CD14-positive monocyte (primary cell): Measurements from ENCODE around the gene CUBN. TPM values are rescaled to one million over a fixed set of nuclear protein-coding genes. Genes with fewer than 3 reads are reported as not detected.

Experiments used
- DNase-seq, 3 donors: peaks; one replicate each; pipeline ENCODE4 v3.0.0-alpha.2; 2011 to 2022
- H2AFZ ChIP-seq: 2 replicates; pipeline ENCODE4 v1.6.0; 2012; ENCODE audit warnings: mild to moderate bottlenecking, low read depth, low read length, inconsistent platforms; ENCODE audit not compliant: insufficient read depth, poor library complexity, severe bottlenecking
- H3K27ac ChIP-seq, 2 donors: 1 replicate in 1 of 2; 2 replicates in 1 of 2; pipeline ENCODE4 v1.5.1; 2012 to 2013; ENCODE audit warnings: low read length in 2 of 2, control low read depth in 1 of 2, inconsistent platforms in 1 of 2, low read depth in 1 of 2, mild to moderate bottlenecking in 1 of 2
- H3K27me3 ChIP-seq, 2 donors: one replicate each; pipeline versions ENCODE4 v1.6.0 to v1.6.1; 2011 to 2013; ENCODE audit warnings: low read length in 2 of 2; ENCODE audit not compliant: control insufficient read depth in 2 of 2, insufficient read depth in 2 of 2
- H3K36me3 ChIP-seq, 2 donors: replicated peaks in 1 of 2; 1 replicate in 1 of 2; 2 replicates in 1 of 2; pipeline versions ENCODE4 v1.5.1 to v1.6.1; 2012 to 2013; ENCODE audit warnings: low read length in 2 of 2, control low read depth in 1 of 2, inconsistent platforms in 1 of 2, mild to moderate bottlenecking in 1 of 2; ENCODE audit not compliant: insufficient read depth in 2 of 2, control insufficient read depth in 1 of 2
- H3K4me1 ChIP-seq, 2 donors: 1 replicate in 1 of 2; 2 replicates in 1 of 2; pipeline versions ENCODE4 v1.5.1 to v1.6.1; 2012 to 2013; ENCODE audit warnings: low read length in 2 of 2, control low read depth in 1 of 2, inconsistent platforms in 1 of 2, mild to moderate bottlenecking in 1 of 2, moderate library complexity in 1 of 2; ENCODE audit not compliant: insufficient read depth in 2 of 2, control insufficient read depth in 1 of 2
- H3K4me2 ChIP-seq: replicated peaks from 2 replicates; pipeline ENCODE3; 2012; ENCODE audit warnings: low read length, moderate library complexity, mild to moderate bottlenecking; ENCODE audit not compliant: poor library complexity, severe bottlenecking; ENCODE audit errors: extremely low read depth
- H3K4me3 ChIP-seq, 3 experiments: fragments of 200-600 bp in 1 of 3; sonication (generic) in 1 of 3; replicated peaks in 1 of 3; 1 replicate in 2 of 3; 2 replicates in 1 of 3; pipeline ENCODE4 v1.5.1; 2011 to 2013; ENCODE audit warnings: low read length in 3 of 3, mild to moderate bottlenecking in 3 of 3, control low read depth in 2 of 3, low read depth in 2 of 3, inconsistent platforms in 1 of 3, moderate library complexity in 1 of 3
- H3K79me2 ChIP-seq: 2 replicates; pipeline ENCODE4 v1.6.0; 2012; ENCODE audit warnings: mild to moderate bottlenecking, control low read depth, inconsistent platforms, low read length, moderate library complexity; ENCODE audit not compliant: insufficient read depth
- H3K9ac ChIP-seq: 2 replicates; pipeline ENCODE4 v1.6.0; 2017; ENCODE audit warnings: low read length, mild to moderate bottlenecking; ENCODE audit not compliant: insufficient read depth, poor library complexity, severe bottlenecking
- H3K9me3 ChIP-seq, 2 donors: replicated peaks in 1 of 2; 1 replicate in 1 of 2; 2 replicates in 1 of 2; pipeline versions ENCODE4 v1.5.1 to v1.6.1; 2012 to 2013; ENCODE audit warnings: low read length in 2 of 2, control low read depth in 1 of 2; ENCODE audit not compliant: control insufficient read depth in 1 of 2, insufficient read depth in 1 of 2
- H4K20me1 ChIP-seq: 2 replicates; pipeline ENCODE4 v1.6.0; 2012; ENCODE audit warnings: mild to moderate bottlenecking, low read length, control low read depth, moderate library complexity; ENCODE audit not compliant: insufficient read depth
- H3K27ac Mint-ChIP-seq, 7 donors: one replicate each; pipeline ENCODE4 v1.8.0; 2020; ENCODE audit warnings: mild to moderate bottlenecking in 7 of 7, mixed read lengths in 7 of 7, moderate library complexity in 6 of 7, inconsistent platforms in 2 of 7
- H3K27me3 Mint-ChIP-seq, 3 donors: one replicate each; pipeline ENCODE4 v1.8.0; 2021 to 2022; ENCODE audit warnings: low read depth in 3 of 3, mild to moderate bottlenecking in 3 of 3, mixed read lengths in 3 of 3, moderate library complexity in 3 of 3, inconsistent platforms in 1 of 3
- H3K36me3 Mint-ChIP-seq, 2 donors: one replicate each; pipeline ENCODE4 v1.8.0; 2020; ENCODE audit warnings: mixed read lengths in 2 of 2, inconsistent platforms in 1 of 2, mild to moderate bottlenecking in 1 of 2
- H3K4me1 Mint-ChIP-seq: one replicate; pipeline ENCODE4 v1.8.0; 2020; ENCODE audit warnings: mild to moderate bottlenecking, mixed read lengths
- H3K4me3 Mint-ChIP-seq, 2 donors: one replicate each; pipeline ENCODE4 v1.8.0; 2020; ENCODE audit warnings: mild to moderate bottlenecking in 2 of 2, mixed read lengths in 2 of 2, moderate library complexity in 1 of 2
- H3K9me3 Mint-ChIP-seq, 7 donors: one replicate each; pipeline ENCODE4 v1.8.0; 2020 to 2022; ENCODE audit warnings: mixed read lengths in 7 of 7, mild to moderate bottlenecking in 6 of 7, moderate library complexity in 6 of 7, inconsistent platforms in 2 of 7
- CTCF ChIP-seq: fragments of 200-600 bp; IDR thresholded peaks from one replicate; pipeline ENCODE4 v1.8.0; 2022; ENCODE audit warnings: antibody characterized with exemption, mild to moderate bottlenecking
- WGBS: methylation state at CpG from one replicate; pipeline ENCODE4 v1.1.5; 2013; ENCODE audit warnings: missing lambda C conversion rate; ENCODE audit not compliant: insufficient coverage; 5-methylcytosine and 5-hydroxymethylcytosine counted together
- intact Hi-C, 2 donors: fragments of 100-400 bp; cut with micrococcal nuclease; formaldehyde crosslinking; loops; one replicate each; pipeline versions ENCODE4 v1.15.0 to v1.15.1; 2023
- polyA plus RNA-seq, 3 donors: library from polyadenylated mRNA; depleted of rRNA in 1 of 3; unstranded in 2 of 3; stranded (reverse) in 1 of 3; fragments of 300-500 nt in 2 of 3; fragments of >200 nt in 1 of 3; fragmentation: Illumina TruSeq in 2 of 3; gene quantifications; 1 replicate in 2 of 3; 2 replicates in 1 of 3; pipeline ENCODE4 v1.2.3, GENCODE V29; 2012 to 2021

Gene CUBN
- polyA plus RNA-seq, 3 donors: 0.95 TPM; not detected in 2

DNA sequence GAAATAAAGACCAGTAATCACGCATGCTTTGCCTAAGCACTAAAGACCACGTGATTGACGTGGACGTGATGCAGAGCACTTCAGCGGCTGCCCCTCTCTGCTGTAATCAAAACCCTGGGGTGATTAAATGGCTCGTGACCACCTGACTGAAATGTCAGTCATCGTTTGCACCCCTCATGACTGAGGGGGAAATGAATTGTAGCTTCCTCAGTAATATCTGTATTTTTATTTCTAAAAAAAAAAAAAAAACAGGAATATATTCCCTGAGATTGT lies 164.3 kb downstream of the CUBN start:
- no peak overlapping the region for H3K9ac ChIP-seq

DNA sequence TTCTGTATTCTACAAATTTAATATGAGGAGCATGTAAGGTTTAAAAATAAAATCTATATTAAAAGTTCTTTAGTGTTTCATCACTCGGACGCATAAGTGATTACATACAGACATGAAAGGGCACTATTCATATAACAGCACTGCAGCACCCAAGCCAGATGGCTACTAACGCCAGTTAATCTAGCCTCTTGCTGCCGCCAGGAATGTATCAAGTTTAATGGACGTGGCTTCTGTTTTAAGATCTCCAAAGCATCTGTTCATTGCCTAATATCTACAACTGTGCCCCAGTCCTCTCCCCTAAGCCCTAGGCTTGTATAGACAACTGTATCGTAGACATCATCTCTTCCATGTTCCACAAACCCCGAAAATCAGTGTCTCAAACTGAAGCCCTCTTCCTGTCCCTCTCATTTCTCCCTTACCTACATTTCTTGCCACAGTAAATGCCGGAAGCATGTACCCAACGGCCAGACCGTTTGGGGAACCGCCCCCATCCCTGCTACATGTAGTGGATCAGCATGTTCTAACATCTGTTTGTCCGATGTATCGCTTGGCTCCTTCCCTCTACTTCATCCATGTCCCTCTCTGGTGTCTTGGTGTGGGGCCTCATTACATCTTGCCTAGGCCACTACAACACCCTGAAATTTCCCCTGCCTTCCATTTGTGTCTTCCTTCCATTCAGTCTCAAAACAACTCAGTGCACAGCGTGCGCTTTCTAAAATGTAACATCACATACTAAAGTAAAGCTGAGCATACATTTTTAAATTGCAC lies 164.9 kb downstream of the CUBN start:
- Histone ChIP-seq H3K4me2 (no peak overlapping the region), H3K4me1 (peaks cover 29% of the 10 kb centered on the region in 2 donors), H3K27ac (no peak overlapping the region), H3K9me3 (no peaks in the 10 kb centered on the region), H4K20me1 (no peaks in the 10 kb centered on the region), H3K36me3 (no peaks in the 10 kb centered on the region), H3K9ac (no peak overlapping the region), H3K79me2 (no peaks in the 10 kb centered on the region), H2AFZ (no peak overlapping the region), H3K27me3 (peaks cover 22 to 29% of the 10 kb centered on the region in 2 donors), H3K4me3 (no peak overlapping the region)
- peaks cover 0 to 9% (median 0%) of the 10 kb centered on the region in 7 donors for H3K9me3 Mint-ChIP-seq
- H3K27me3 Mint-ChIP-seq: peaks cover 21 to 32% (median 32%) of the 10 kb centered on the region in 3 donors
- DNase-seq: no peak
- H3K27ac Mint-ChIP-seq: no peak overlapping the region
- no peaks in the 10 kb centered on the region for H3K36me3 Mint-ChIP-seq
- H3K4me3 Mint-ChIP-seq: peak overlapping the region in 1 of 2 donors; percentile 67
- peaks cover 28% of the 10 kb centered on the region for H3K4me1 Mint-ChIP-seq
- intact Hi-C loops: loop anchor here in 1 of 2 donors (5.0 kb wide), 2 partner anchors 38 to 58 kb away; no protein-coding TSS in a partner anchor
- 96% methylated on average over 9 of the region's 15 CpGs for WGBS
- TF ChIP-seq CTCF: no peak

More for the DNA sequence above, 164.3 kb downstream of the CUBN start:
- Histone ChIP-seq H3K9me3 (no peaks in the 10 kb centered on the region), H3K4me3 (no peak overlapping the region), H3K27me3 (peaks cover 22 to 29% of the 10 kb centered on the region in 2 donors), H2AFZ (no peak overlapping the region), H4K20me1 (no peaks in the 10 kb centered on the region), H3K4me2 (no peak overlapping the region), H3K27ac (no peak overlapping the region), H3K79me2 (no peaks in the 10 kb centered on the region), H3K4me1 (peaks cover 29% of the 10 kb centered on the region in 2 donors), H3K36me3 (no peaks in the 10 kb centered on the region)
- H3K27ac Mint-ChIP-seq: no peak overlapping the region
- no peak for TF ChIP-seq CTCF
- H3K9me3 Mint-ChIP-seq: peaks cover 0 to 9% (median 0%) of the 10 kb centered on the region in 7 donors
- H3K4me1 Mint-ChIP-seq: peaks cover 28% of the 10 kb centered on the region
- no peak for DNase-seq
- intact Hi-C loops: loop anchor here in 1 of 2 donors (5.0 kb wide), 2 partner anchors 37 to 57 kb away; no protein-coding TSS in a partner anchor
- H3K36me3 Mint-ChIP-seq: no peaks in the 10 kb centered on the region
- H3K4me3 Mint-ChIP-seq: no peak overlapping the region
- no CpG with 5 or more reads among the region's 7 CpGs for WGBS
- H3K27me3 Mint-ChIP-seq: peaks cover 19 to 37% (median 34%) of the 10 kb centered on the region in 3 donors
